Measurements from ENCODE around the gene HERC4.

GRCh38 chr10:68067508-68067907 is 7.6 kb downstream of the HERC4 start:
- TF ChIP-seq RBM14 (IDR thresholded peaks at IDR 0.05; ENCODE audit: borderline replicate concordance, insufficient read depth, low read depth, low read length) (no peak), POLR2A (conservative IDR thresholded peaks at IDR 0.05) (no peak), GTF2F1 (IDR thresholded peaks at IDR 0.05; ENCODE audit: low read depth, low read length) (no peak), NR3C1 (CRISPR knock-in tag; IDR thresholded peaks at IDR 0.05) (no peak), JUN (IDR thresholded peaks at IDR 0.05; ENCODE audit: borderline replicate concordance, low read depth, low read length) (no peak), JUN (CRISPR knock-in tag; IDR thresholded peaks at IDR 0.05; ENCODE audit: borderline replicate concordance) (no peak), LCOR (CRISPR knock-in tag; IDR thresholded peaks at IDR 0.05) (no peak)
